HG03565 (cell line): ENCODE results near the gene TMCO1.
"Not testable (repeated sequence)": the region's sequence is repeated elsewhere in the genome, so short reads cannot be mapped to it uniquely, and the experiment has no call there.

Experiments
- ATAC-seq: cut with Tn5 transposase; IDR thresholded peaks from one replicate; pipeline ENCODE4 v1.9.1; 2021; ENCODE audit warnings: mild to moderate bottlenecking, moderate library complexity; ENCODE audit not compliant: unreplicated experiment

TMCO1 gene

DNA sequence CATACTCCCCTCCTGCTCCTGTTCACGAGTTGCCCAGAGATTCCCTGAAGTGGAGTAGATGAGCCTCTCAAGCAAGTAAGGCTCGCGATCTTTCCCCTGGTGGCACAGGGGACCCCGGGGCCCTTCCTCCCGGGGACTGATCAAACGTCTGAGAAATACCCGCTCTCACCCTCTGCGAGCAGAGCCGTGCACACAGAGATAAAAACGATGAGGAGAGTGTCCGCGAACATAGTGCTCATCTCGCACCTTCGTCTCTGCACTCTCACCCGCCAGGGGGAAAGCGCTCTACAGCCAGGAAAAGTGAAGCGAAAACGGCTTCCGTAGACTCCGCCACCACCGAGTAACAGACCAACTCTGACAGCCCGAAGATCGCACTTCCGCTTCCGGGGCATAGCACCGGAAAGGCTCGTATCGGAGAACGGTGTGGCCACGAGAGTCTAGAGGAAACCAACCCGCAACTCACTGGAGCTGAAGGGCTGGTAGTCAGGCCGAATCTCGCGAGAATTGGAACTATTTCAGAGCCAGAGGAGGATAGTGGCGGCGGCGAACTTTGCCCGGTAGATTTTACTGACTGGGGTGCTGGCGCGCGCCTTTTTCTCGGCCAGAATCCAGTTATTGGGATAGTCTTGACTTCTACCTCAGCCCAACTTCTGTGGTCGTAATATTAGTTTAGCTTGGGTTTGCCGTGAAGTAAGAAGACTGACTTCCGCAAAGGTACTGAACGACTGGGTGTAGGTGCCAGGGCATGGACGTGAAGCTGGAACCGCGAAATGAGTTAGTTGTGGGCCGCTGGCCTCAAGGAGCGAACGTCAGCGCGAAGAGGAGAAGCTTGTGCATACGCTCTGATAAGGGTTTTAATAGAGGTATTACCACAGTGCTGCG lies at the start of gene TMCO1:
TSS of gene TMCO1 (minus strand) at position 356 of the 882 bp plus-strand sequence. CDS start at position 239, 117 bp downstream.
- ATAC-seq = peak; percentile 100

GRCh38 chr1:165816826-165817497 lies 48.3 kb upstream of the TMCO1 start:
- ATAC-seq = no peak

DNA sequence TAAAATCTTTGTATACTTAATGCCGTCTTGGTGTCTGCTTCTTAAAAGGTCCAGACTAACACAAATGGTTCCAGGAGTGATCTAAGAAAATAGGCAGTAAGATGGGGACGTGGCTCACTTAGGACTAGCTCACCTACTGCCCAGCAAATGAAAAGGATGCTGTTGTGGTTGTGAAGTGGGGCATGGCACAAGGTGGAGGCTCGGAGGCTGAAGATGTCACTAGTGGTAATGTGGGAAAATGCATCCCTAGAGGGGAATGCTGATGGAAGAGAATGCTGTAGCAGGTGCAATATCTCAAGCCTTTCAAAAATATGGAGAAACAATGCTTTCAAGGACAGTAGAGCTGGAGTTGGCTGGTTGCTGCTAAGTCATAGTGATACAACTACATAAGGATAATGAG lies 47.5 kb upstream of the TMCO1 start:
- no peak for ATAC-seq

DNA sequence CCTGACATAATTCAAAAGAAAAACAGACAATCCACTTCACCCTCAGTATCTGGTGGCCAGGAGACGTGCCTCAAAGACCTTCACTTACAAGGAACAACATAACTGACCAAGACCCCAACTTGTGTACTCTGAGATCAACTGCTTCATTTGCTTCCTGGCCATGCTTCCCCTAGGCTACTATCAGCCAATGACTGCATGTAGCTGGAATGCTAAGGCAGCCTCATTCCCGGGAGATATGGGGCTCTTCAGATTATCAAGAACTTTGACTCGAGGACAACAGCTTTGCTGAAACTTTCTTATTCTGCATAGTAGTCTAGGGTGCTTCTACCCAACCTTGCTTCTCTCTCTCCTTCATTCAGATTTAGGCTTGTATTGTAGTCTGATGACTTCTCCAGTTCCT lies 47.1 kb upstream of the TMCO1 start:
- no peak for ATAC-seq

- no peak for ATAC-seq
These were observed 38.9 kb upstream of the TMCO1 start for GRCh38 chr1:165807613-165808012.

GRCh38 chr1:165804513-165804912 lies 35.8 kb upstream of the TMCO1 start:
- not testable (repeated sequence) for ATAC-seq

DNA sequence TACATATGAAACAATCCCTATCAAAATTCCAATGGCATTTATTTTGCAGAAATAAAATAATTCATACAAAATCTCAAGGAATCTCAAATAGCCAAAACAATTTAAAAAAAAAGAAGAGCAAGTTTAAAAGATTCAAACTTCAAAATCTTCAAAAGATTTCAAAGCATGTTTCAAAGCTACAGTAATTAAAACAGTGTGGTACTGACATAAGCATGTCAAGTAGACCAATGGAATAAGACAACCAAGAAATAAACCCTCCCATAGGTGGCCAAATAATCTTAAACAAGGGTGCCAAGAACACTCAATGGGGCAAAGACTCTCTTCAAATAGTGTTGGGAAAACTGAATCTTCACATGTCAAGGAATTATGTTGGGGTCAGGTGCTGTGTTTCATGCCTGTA lies 30.7 kb upstream of the TMCO1 start:
- no peak for ATAC-seq

GRCh38 chr1:165795894-165796293 lies 27.2 kb upstream of the TMCO1 start:
- ATAC-seq = no peak

DNA sequence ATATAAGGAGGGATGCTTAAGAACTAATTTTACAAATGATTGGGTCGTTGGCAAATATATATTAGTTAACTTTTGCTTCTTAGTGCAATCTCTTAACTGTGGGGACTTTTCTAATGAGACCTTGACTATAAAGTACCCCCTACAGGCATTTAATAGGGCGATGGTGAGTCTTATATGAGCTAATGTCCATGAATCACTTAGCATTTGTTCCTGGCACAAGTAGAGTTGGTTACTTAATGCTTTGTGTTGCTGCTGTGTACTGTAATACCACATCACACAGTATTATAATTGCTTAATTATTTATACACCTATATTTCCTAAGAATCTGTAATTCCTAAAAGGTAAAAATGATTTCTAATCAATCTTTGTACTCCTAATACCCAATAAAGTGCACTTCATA lies 25.3 kb upstream of the TMCO1 start:
- ATAC-seq = no peak

DNA sequence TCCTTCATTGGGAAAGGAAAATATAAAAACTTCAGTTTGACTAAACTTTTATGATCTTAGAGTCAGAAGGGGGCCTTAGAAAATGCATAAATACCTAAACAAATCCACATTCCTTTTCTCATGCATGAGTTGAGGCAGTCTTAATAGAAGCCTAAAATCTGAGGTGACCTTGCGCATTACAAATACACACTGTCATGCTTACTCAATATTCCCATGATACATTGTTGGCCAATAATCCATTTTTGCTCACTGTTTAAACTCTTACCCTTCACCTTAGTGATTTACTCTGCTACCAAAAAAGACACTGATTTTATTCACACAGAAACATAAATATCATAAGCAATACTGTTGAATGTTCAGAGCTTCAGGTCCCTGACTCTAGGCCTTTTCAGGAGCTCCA lies 19.1 kb upstream of the TMCO1 start:
- ATAC-seq = no peak

- ATAC-seq = not testable (repeated sequence)
These were observed 14.9 kb upstream of the TMCO1 start for GRCh38 chr1:165783519-165783918.

DNA sequence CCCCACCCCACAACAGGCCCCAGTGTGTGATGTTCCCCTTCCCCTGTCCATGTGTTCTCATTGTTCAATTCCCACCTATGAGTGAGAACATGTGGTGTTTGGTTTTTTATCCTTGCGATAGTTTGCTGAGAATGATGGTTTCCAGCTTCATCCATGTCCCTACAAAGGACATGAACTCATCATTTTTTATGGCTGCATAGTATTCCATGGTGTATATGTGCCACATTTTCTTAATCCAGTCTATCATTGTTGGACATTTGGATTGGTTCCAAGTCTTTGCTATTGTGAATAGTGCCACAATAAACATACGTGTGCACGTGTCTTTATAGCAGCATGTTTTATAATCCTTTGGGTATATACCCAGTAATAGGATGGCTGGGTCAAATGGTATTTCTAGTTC lies 9.5 kb upstream of the TMCO1 start:
- not testable (repeated sequence) for ATAC-seq

- no peak for ATAC-seq
These were observed 4.8 kb upstream of the TMCO1 start for GRCh38 chr1:165773324-165773965.

GRCh38 chr1:165772739-165773138 lies 4.1 kb upstream of the TMCO1 start:
- ATAC-seq = no peak

DNA sequence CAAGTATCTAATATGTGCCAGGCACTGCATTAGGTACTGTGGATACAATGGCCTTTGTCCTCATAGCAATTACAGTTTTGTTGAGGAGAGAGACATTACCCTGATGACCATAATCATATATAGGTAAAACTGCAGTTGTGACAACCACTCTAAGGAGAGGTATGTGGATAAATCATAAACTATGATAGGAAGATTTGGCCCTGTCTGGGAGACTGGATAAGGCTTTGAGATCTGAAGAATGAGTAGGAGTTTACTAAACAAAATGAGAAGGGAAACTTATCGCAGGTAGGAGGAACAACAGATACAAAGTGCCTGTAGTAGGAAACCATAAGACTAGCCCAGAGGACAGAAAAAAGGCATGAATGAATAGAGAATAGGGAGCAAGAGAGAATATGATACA lies 4.4 kb downstream of the TMCO1 start:
- ATAC-seq = no peak

DNA sequence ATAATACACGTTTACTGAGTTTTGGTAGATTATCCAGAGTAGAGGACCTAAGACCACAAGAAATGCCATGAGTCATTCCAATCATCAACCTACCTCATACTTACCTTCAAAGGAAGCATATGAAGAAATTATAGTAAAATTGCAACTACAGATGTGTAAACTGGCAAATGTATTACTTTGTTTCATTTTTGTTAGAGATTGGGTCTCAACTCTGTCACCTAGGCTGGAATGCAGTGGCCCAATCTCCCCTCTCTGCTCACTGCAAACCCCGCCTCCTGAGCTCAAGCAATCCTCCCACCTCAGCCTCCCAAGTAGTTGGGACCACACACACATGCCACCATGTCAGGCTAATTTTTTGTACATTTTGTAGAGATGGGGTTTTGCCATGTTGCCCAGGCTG lies 5.2 kb downstream of the TMCO1 start:
- ATAC-seq = no peak

GRCh38 chr1:165762725-165763124 lies 5.9 kb downstream of the TMCO1 start:
- no peak for ATAC-seq

DNA sequence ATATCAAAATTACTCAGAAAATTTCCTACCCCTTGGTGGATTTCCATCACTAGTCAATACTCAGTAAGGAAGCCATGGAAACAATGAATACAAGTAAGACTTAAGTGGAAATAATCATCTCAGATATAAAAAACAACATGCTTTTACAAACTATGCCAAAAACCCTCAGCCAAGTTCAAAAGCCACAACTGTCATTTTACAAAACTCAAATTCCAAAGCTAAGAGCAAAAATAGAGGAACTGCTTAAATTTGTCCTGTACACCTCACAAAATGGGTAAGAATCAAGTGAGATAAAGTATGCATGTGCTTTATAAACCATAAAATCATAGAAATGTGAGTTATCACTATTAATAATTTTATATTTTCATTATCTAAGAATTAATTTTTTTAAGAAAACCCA lies 9.6 kb downstream of the TMCO1 start:
- no peak for ATAC-seq

GRCh38 chr1:165755393-165756010 lies 13.2 kb downstream of the TMCO1 start:
- no peak for ATAC-seq

GRCh38 chr1:165753934-165754333 lies 14.7 kb downstream of the TMCO1 start:
- ATAC-seq = peak; percentile 85

DNA sequence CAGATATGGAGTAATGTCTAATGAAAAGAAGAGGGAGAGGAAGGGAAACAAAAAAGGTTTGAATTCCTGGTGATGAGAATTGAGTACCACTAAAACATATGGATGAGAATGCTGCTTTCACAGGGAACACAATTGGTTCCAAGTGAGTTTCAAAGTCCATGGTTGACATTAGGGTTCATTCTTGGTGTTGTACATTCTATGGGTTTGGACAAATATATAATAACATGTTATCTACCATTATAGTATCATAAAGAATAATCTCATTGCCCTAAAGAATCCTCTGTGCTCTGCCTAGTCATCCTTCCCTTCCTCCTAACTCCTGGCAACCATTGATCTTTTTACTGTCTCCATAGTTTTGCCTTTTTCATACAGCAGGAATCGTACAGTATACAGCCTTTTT lies 20.1 kb downstream of the TMCO1 start:
- no peak for ATAC-seq
